GM23338 (cell line): Measurements from ENCODE around the gene SCRT2. TPM values are rescaled to one million over a fixed set of nuclear protein-coding genes. Genes with fewer than 3 reads are reported as not detected.

Experiments used
- ATAC-seq: fragments of 200-7000 bp; cut with Tn5 transposase; 3 replicates; pipeline ENCODE4 v1.9.1; 2020
- DNase-seq: peaks from one replicate; pipeline ENCODE4 v3.0.0-alpha.2; 2015; ENCODE audit warnings: low spot score
- H2AFZ ChIP-seq: fragments of 200-600 bp; sonication (generic); 2 replicates; pipeline ENCODE4 v1.8.0; 2016; ENCODE audit warnings: antibody characterized with exemption, mild to moderate bottlenecking, moderate library complexity
- H3F3A ChIP-seq: fragments of 200-600 bp; sonication (generic); replicated peaks from 2 replicates; pipeline ENCODE4 v1.8.0; 2017; ENCODE audit warnings: antibody characterized with exemption, mixed run types, low read depth
- H3K27ac ChIP-seq: fragments of 200-600 bp; sonication (generic); 2 replicates; pipeline ENCODE4 v1.6.1; 2016; ENCODE audit warnings: low read depth
- H3K27me3 ChIP-seq: fragments of 200-600 bp; sonication (generic); 2 replicates; pipeline ENCODE4 v1.8.0; 2016; ENCODE audit warnings: mild to moderate bottlenecking, mixed run types, moderate library complexity; ENCODE audit not compliant: insufficient read depth
- H3K36me3 ChIP-seq: fragments of 200-600 bp; sonication (generic); 2 replicates; pipeline ENCODE4 v1.8.0; 2016; ENCODE audit warnings: mild to moderate bottlenecking; ENCODE audit not compliant: insufficient read depth
- H3K4me1 ChIP-seq: fragments of 200-600 bp; sonication (generic); 2 replicates; pipeline ENCODE4 v1.8.0; 2016; ENCODE audit warnings: mild to moderate bottlenecking, moderate library complexity; ENCODE audit not compliant: insufficient read depth
- H3K4me2 ChIP-seq: fragments of 200-600 bp; sonication (generic); 2 replicates; pipeline ENCODE4 v1.7.1; 2017; ENCODE audit warnings: mixed run types
- H3K4me3 ChIP-seq: fragments of 200-600 bp; sonication (generic); 2 replicates; pipeline ENCODE4 v1.6.1; 2016; ENCODE audit warnings: mixed run types
- H3K79me2 ChIP-seq: fragments of 200-600 bp; sonication (generic); replicated peaks from 2 replicates; pipeline ENCODE4 v1.8.0; 2017; ENCODE audit warnings: mild to moderate bottlenecking; ENCODE audit not compliant: insufficient read depth
- H3K9me2 ChIP-seq: fragments of 200-600 bp; sonication (generic); 2 replicates; pipeline ENCODE4 v1.8.0; 2017; ENCODE audit not compliant: insufficient read depth
- H4K20me1 ChIP-seq: fragments of 200-600 bp; sonication (generic); replicated peaks from 2 replicates; pipeline ENCODE4 v1.8.0; 2017; ENCODE audit warnings: mild to moderate bottlenecking; ENCODE audit not compliant: insufficient read depth
- H3K27ac Mint-ChIP-seq: 2 replicates; pipeline ENCODE4 v1.8.0; 2020; ENCODE audit warnings: inconsistent platforms, mild to moderate bottlenecking, moderate library complexity, mixed read lengths
- H3K27me3 Mint-ChIP-seq: 3 replicates; pipeline ENCODE4 v1.8.0; 2022; ENCODE audit warnings: low read depth, mild to moderate bottlenecking, moderate library complexity, mixed read lengths, inconsistent platforms; ENCODE audit not compliant: insufficient read depth, poor library complexity
- H3K36me3 Mint-ChIP-seq: 3 replicates; pipeline ENCODE4 v1.8.0; 2021; ENCODE audit warnings: low read depth, mild to moderate bottlenecking, inconsistent platforms, moderate library complexity, mixed read lengths
- H3K4me1 Mint-ChIP-seq: 3 replicates; pipeline ENCODE4 v1.8.0; 2020; ENCODE audit warnings: mild to moderate bottlenecking, inconsistent platforms, mixed read lengths
- H3K4me3 Mint-ChIP-seq: 3 replicates; pipeline ENCODE4 v1.8.0; 2021; ENCODE audit warnings: moderate library complexity, mild to moderate bottlenecking, inconsistent platforms, mixed read lengths
- H3K9me3 Mint-ChIP-seq: 3 replicates; pipeline ENCODE4 v1.8.0; 2020; ENCODE audit warnings: moderate library complexity, mild to moderate bottlenecking, inconsistent platforms, mixed read lengths
- CREB1 ChIP-seq: fragments of 250-450 bp; sonication (Bioruptor Pico); IDR thresholded peaks from 2 replicates; pipeline ENCODE4 v1.5.0; 2020; ENCODE audit warnings: low read depth, mild to moderate bottlenecking, moderate library complexity
- CTCF ChIP-seq, 2 experiments: fragments of 200-600 bp in 1 of 2; sonication (generic) in 1 of 2; conservative IDR thresholded peaks; 2 replicates each; pipeline versions ENCODE4 v1.5.1 to v1.6.1; 2016 to 2017; ENCODE audit warnings: antibody characterized with exemption in 2 of 2, low read depth in 2 of 2, mild to moderate bottlenecking in 2 of 2, moderate library complexity in 1 of 2
- ETS1 ChIP-seq: IDR thresholded peaks from 2 replicates; pipeline ENCODE4 v1.6.1; 2016; ENCODE audit warnings: antibody characterized with exemption
- EZH2 ChIP-seq: fragments of 200-600 bp; sonication (generic); IDR thresholded peaks from one replicate; pipeline ENCODE4 v1.8.0; 2017; ENCODE audit warnings: antibody characterized with exemption, mild to moderate bottlenecking, low read depth; ENCODE audit not compliant: unreplicated experiment
- EZH2phosphoT487 ChIP-seq: fragments of 200-600 bp; sonication (generic); IDR thresholded peaks from one replicate; pipeline ENCODE4 v1.8.1; 2018; ENCODE audit warnings: antibody characterized with exemption; ENCODE audit not compliant: unreplicated experiment
- JUNB ChIP-seq: IDR thresholded peaks from one replicate; pipeline ENCODE4 v1.6.1; 2016; ENCODE audit warnings: antibody characterized with exemption; ENCODE audit not compliant: unreplicated experiment
- NANOG ChIP-seq: IDR thresholded peaks from 2 replicates; pipeline ENCODE4 v1.6.1; 2016; ENCODE audit warnings: antibody characterized with exemption, borderline replicate concordance
- POLR2AphosphoS5 ChIP-seq: IDR thresholded peaks from 2 replicates; pipeline ENCODE4 v1.6.1; 2016; ENCODE audit warnings: antibody characterized with exemption, low read depth
- REST ChIP-seq: IDR thresholded peaks from one replicate; pipeline ENCODE4 v1.6.1; 2018; ENCODE audit warnings: antibody characterized with exemption; ENCODE audit not compliant: unreplicated experiment
- STAT1 ChIP-seq: IDR thresholded peaks from one replicate; pipeline ENCODE4 v1.6.1; 2016; ENCODE audit warnings: antibody characterized with exemption; ENCODE audit not compliant: unreplicated experiment
- ZNF114 ChIP-seq: fragments of 250-450 bp; sonication (Bioruptor Pico); IDR thresholded peaks from 2 replicates; pipeline ENCODE4 v1.5.0; 2020; ENCODE audit warnings: mild to moderate bottlenecking, moderate library complexity
- ZNF331 ChIP-seq: fragments of 250-450 bp; sonication (Bioruptor Pico); IDR thresholded peaks from 2 replicates; pipeline ENCODE4 v1.5.0; 2020; ENCODE audit warnings: low read depth, mild to moderate bottlenecking, moderate library complexity
- ZNF462 ChIP-seq: fragments of 250-450 bp; sonication (Bioruptor Pico); IDR thresholded peaks from 2 replicates; pipeline ENCODE4 v1.5.0; 2020; ENCODE audit warnings: mild to moderate bottlenecking, moderate library complexity
- polyA plus RNA-seq: library from polyadenylated mRNA; unstranded; fragments of >200 nt; fragmentation: Nextera tagmentation; extraction: Ambion mirVana; gene quantifications from 2 replicates; pipeline ENCODE4 v1.2.1, GENCODE V29; 2016
- total RNA-seq: library from RNA; depleted of rRNA; stranded (reverse); fragments of >200 nt; shearing (Covaris generic); gene quantifications from 2 replicates; pipeline ENCODE4 v1.2.3, GENCODE V29; 2014

Gene SCRT2
- total and polyA plus RNA-seq, 2 experiments from 2014 or later = 0.31 TPM; not detected in 1

- H3K36me3 ChIP-seq = no peaks in the 10 kb centered on the region
- no peak overlapping the region for H2AFZ ChIP-seq
- Mint-ChIP-seq H3K27me3 (peaks cover 6% of the 10 kb centered on the region), H3K4me3 (no peak overlapping the region; the same call in 2 of the 3 replicates), H3K4me1 (peaks cover 26% of the 10 kb centered on the region), H3K36me3 (no peaks in the 10 kb centered on the region), H3K27ac (no peak overlapping the region; the same call in 1 of the 2 replicates), H3K9me3 (no peaks in the 10 kb centered on the region)
- no peaks in the 10 kb centered on the region for H3K9me2 ChIP-seq
- H3K4me2 ChIP-seq = no peak overlapping the region
- H4K20me1 ChIP-seq = no peaks in the 10 kb centered on the region
- TF ChIP-seq EZH2phosphoT487 (no peak), EZH2 (no peak), STAT1 (no peak), ZNF114 (CRISPR knock-in tag) (no peak), JUNB (no peak), NANOG (no peak), POLR2AphosphoS5 (no peak), ZNF462 (CRISPR knock-in tag) (no peak), CREB1 (CRISPR knock-in tag) (no peak), ETS1 (no peak), ZNF331 (no peak), REST (no peak), CTCF (conservative IDR thresholded peaks at IDR 0.05; ENCODE audit: low read depth in 2 of 2) (no peak)
- H3K4me3 ChIP-seq = no peak overlapping the region
- H3K4me1 ChIP-seq = peaks cover 13% of the 10 kb centered on the region
- DNase-seq = no peak
- H3K27ac ChIP-seq = no peak overlapping the region
- ATAC-seq = no peak
- H3K79me2 ChIP-seq = no peaks in the 10 kb centered on the region
- H3F3A ChIP-seq = no peaks in the 10 kb centered on the region
- H3K27me3 ChIP-seq = no peaks in the 10 kb centered on the region
Observed at GRCh38 chr20:698276-698675, 22.7 kb upstream of the SCRT2 start.
